Pancreas (tissue), 10 donors: ENCODE measurements around the gene CD27. TPM values are rescaled to one million over a fixed set of nuclear protein-coding genes. Genes with fewer than 3 reads are reported as not detected.
"Not testable (repeated sequence)": the region's sequence is repeated elsewhere in the genome, so short reads cannot be mapped to it uniquely, and the experiment has no call there.

ENCODE experiments used
- ATAC-seq, 4 donors: fragments of 200-7000 bp; cut with Tn5 transposase; one replicate each; pipeline versions ENCODE4 v1.8.0 to v1.9.1; 2020; ENCODE audit warnings: mild to moderate bottlenecking in 4 of 4, moderate library complexity in 4 of 4
- DNase-seq, 6 donors: peaks; one replicate each; pipeline ENCODE4 v3.0.0-alpha.2; 2020
- FAIRE-seq: peaks from 2 replicates; lab custom pipeline; 2012; peaks lifted over from hg19 to GRCh38; lab: Jason Lieb, UNC
- H3K27ac ChIP-seq, 4 donors: fragments of 200-600 bp; sonication (generic); 1 replicate in 3 of 4; 2 replicates in 1 of 4; pipeline versions ENCODE4 v1.5.0 to v1.8.0; 2020
- H3K27me3 ChIP-seq, 4 donors: fragments of 200-600 bp; one replicate each; pipeline ENCODE4 v1.8.0; 2021
- H3K36me3 ChIP-seq, 3 donors: fragments of 200-600 bp; sonication (generic) in 1 of 3; one replicate each; pipeline versions ENCODE4 v1.5.0 to v1.8.0; 2020 to 2021
- H3K4me1 ChIP-seq, 3 donors: fragments of 200-600 bp; one replicate each; pipeline ENCODE4 v1.8.0; 2021
- H3K4me3 ChIP-seq, 4 donors: fragments of 200-600 bp; sonication (generic) in 2 of 4; one replicate each; pipeline versions ENCODE4 v1.5.0 to v1.8.0; 2020 to 2021
- H3K9me3 ChIP-seq, 4 donors: fragments of 200-600 bp; one replicate each; pipeline ENCODE4 v1.8.0; 2021
- WGBS, 2 donors: extraction: QIAGEN DNeasy Blood & Tissue Kit; methylation state at CpG; one replicate each; pipeline ENCODE4 v1.1.7; 2013; 5-methylcytosine and 5-hydroxymethylcytosine counted together
- intact Hi-C, 3 donors: fragments of 100-400 bp; cut with DNase I; formaldehyde crosslinking; loops; one replicate each; pipeline versions ENCODE4 v1.11.1 to v1.14.2; 2022
- polyA plus RNA-seq, 2 donors: library from polyadenylated mRNA; stranded (reverse); fragments of 200-250 nt; gene quantifications; one replicate each; pipeline ENCODE4 v1.2.3, GENCODE V29; 2013
- total RNA-seq, 6 donors: library from RNA; stranded (reverse); fragmentation: NEBNext Ultra II Directional in 4 of 6; extraction: Animal tissue kit (Norgen Biotek cat#: 25700) in 4 of 6; gene quantifications; one replicate each; pipeline versions ENCODE4 v1.2.1 to v1.2.4, GENCODE V29; 2021 to 2023
- TF ChIP-seq, protein P1 (sequence below), 4 donors: fragments of 200-600 bp; sonication (generic) in 3 of 4; IDR thresholded peaks; one replicate each; pipeline versions ENCODE4 v1.5.0 to v1.8.0; 2021; ENCODE audit warnings: antibody characterized with exemption in 4 of 4
- donor health status: healthy with polysubstance abuse.
- donor health status: DM: no; HTN: no; CAD: no; lungs with moderate emphysema.
- donor health status: DM: no; HTN: no; CAD: no.
- donor health status: control.
- donor health status: control.
- donor health status: Bipolar disorder and iron deficiency.
- donor health status: DM: yes; HTN: yes; CAD: no.
- donor health status: DM: no; HTN: no; CAD: no.
- donor health status: DM: no; HTN: no; CAD: no.
- donor health status: DM: yes; HTN: yes; CAD: no.

The CD27 gene
- total and polyA plus RNA-seq, 8 donors: 0.14 to 0.81 (median 0.28) TPM; not detected in 2

DNA sequence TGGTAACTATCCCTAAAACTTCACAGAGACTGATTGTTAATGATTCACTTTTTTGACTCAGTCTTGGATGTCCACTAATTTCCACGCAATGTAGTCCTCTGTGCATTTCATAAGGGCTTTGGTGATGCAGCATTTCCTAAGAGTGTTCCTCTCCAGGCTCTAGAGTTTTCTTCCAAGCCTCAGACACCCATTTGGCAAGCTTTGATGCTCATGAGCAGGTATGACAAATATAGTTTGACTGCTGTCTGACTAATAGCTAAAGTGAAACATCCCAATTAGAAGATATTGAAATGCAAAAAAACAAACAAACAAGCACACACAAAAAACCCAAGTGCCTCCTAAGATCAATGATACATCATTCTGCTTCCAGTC, 27.2 kb downstream of the CD27 start:
- FAIRE-seq (no peak), ATAC-seq (no peak)
- 78 to 89% methylated on average over 1 of the region's 1 CpG for WGBS, 2 donors

DNA sequence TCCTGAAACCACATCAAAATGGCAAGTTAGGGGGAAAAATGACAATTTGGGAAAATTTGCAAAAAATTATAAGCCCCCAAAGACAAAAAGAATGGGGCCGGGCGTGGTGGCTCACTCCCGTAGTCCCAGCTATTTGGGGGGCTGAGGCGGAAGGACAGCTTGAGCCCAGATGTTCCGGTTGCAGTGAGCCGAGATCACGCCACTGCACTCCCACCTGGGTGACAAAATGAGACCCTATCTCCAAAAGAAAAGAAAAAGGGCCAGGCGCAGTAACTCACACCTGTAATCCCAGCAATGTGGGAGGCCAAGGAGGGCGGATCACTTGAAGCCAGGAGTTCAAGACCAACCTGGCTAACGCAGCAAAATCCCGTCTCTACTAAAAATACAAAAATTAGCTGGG, 27.7 kb downstream of the CD27 start:
- Histone ChIP-seq H3K4me1 (peaks cover 0 to 10% (median 0%) of the 10 kb centered on the region in 3 donors), H3K36me3 (no peaks in the 10 kb centered on the region), H3K27ac (no peak overlapping the region), H3K4me3 (no peak overlapping the region), H3K9me3 (no peaks in the 10 kb centered on the region), H3K27me3 (no peaks in the 10 kb centered on the region)
- DNase-seq (no peak), FAIRE-seq (no peak), ATAC-seq (no peak)
- intact Hi-C loops: no loop called here
- WGBS, 2 donors: 76 to 78% methylated on average over 11 of the region's 11 CpGs
- TF ChIP-seq, protein P1, sequence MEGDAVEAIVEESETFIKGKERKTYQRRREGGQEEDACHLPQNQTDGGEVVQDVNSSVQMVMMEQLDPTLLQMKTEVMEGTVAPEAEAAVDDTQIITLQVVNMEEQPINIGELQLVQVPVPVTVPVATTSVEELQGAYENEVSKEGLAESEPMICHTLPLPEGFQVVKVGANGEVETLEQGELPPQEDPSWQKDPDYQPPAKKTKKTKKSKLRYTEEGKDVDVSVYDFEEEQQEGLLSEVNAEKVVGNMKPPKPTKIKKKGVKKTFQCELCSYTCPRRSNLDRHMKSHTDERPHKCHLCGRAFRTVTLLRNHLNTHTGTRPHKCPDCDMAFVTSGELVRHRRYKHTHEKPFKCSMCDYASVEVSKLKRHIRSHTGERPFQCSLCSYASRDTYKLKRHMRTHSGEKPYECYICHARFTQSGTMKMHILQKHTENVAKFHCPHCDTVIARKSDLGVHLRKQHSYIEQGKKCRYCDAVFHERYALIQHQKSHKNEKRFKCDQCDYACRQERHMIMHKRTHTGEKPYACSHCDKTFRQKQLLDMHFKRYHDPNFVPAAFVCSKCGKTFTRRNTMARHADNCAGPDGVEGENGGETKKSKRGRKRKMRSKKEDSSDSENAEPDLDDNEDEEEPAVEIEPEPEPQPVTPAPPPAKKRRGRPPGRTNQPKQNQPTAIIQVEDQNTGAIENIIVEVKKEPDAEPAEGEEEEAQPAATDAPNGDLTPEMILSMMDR (IDR thresholded peaks at IDR 0.05): no peak

More for the DNA sequence above, 27.2 kb downstream of the CD27 start:
- no peaks in the 10 kb centered on the region for H3K27me3 ChIP-seq
- peaks cover 0 to 10% (median 0%) of the 10 kb centered on the region in 3 donors for H3K4me1 ChIP-seq
- DNase-seq: no peak
- no peaks in the 10 kb centered on the region for H3K36me3 ChIP-seq
- no peak overlapping the region for H3K4me3 ChIP-seq
- TF ChIP-seq, protein P1 (IDR thresholded peaks at IDR 0.05): no peak
- intact Hi-C loops: no loop called here
- H3K9me3 ChIP-seq: no peaks in the 10 kb centered on the region
- no peak overlapping the region for H3K27ac ChIP-seq

DNA sequence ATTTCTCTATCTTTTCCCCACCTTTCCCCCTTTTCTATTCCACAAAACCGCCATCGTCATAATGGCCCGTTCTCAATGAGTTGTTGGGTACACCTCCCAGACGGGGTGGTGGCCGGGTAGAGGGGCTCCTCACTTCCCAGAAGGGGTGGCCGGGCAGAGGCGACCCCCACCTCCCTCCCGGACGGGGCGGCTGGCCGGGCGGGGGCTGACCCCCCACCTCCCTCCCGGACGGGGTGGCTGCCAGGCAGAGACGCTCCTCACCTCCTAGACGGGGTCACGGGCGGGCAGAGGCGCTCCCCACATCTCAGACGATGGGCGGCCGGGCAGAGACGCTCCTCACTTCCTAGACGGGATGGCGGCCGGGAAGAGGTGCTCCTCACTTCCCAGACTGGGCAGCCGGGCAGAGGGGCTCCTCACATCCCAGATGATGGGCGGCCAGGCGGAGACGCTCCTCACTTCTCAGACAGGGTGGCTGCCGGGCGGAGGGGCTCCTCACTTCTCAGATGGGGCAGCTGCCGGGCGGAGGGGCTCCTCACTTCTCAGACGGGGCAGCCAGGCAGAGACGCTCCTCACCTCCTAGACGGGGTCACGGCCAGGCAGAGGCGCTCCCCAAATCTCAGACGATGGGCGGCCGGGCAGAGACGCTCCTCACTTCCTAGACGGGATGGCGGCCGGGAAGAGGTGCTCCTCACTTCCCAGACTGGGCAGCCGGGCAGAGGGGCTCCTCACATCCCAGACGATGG, 30.6 kb downstream of the CD27 start:
- H3K9me3 ChIP-seq, DNase-seq, ATAC-seq, H3K27me3 ChIP-seq, H3K4me1 ChIP-seq, H3K36me3 ChIP-seq, H3K4me3 ChIP-seq, H3K27ac ChIP-seq, FAIRE-seq, intact Hi-C loops: not testable (repeated sequence)
- 81 to 84% methylated on average over 35 to 47 of the region's 48 CpGs for WGBS, 2 donors

DNA sequence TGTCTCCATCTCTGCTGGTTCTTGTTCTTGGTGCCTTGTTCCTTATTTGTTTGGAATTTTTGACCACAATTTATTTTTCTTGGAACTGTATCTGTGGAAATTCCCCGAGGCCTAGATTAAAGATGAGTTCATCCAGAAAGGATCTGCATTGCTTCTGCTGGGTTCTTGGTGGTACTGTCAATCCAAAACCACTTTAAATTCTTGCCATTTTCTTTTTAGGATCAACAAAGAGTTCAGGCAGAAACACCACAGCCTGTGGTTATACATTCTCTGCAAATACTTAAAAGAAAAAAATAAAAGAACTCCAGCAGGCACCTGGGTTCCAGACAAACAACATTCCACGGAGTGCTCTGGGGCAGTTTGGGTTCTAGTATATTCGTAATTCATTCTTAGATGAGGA, 31.7 kb downstream of the CD27 start:
- ATAC-seq: no peak
- 63 to 75% methylated on average over 3 of the region's 3 CpGs for WGBS, 2 donors
- no peaks in the 10 kb centered on the region for H3K27me3 ChIP-seq
- no peak for DNase-seq
- TF ChIP-seq, protein P1 (IDR thresholded peaks at IDR 0.05): no peak
- no peaks in the 10 kb centered on the region for H3K36me3 ChIP-seq
- FAIRE-seq: no peak
- no peaks in the 10 kb centered on the region for H3K4me1 ChIP-seq
- no peak overlapping the region for H3K4me3 ChIP-seq
- H3K9me3 ChIP-seq: no peaks in the 10 kb centered on the region
- intact Hi-C loops: no loop called here
- H3K27ac ChIP-seq: no peak overlapping the region

DNA sequence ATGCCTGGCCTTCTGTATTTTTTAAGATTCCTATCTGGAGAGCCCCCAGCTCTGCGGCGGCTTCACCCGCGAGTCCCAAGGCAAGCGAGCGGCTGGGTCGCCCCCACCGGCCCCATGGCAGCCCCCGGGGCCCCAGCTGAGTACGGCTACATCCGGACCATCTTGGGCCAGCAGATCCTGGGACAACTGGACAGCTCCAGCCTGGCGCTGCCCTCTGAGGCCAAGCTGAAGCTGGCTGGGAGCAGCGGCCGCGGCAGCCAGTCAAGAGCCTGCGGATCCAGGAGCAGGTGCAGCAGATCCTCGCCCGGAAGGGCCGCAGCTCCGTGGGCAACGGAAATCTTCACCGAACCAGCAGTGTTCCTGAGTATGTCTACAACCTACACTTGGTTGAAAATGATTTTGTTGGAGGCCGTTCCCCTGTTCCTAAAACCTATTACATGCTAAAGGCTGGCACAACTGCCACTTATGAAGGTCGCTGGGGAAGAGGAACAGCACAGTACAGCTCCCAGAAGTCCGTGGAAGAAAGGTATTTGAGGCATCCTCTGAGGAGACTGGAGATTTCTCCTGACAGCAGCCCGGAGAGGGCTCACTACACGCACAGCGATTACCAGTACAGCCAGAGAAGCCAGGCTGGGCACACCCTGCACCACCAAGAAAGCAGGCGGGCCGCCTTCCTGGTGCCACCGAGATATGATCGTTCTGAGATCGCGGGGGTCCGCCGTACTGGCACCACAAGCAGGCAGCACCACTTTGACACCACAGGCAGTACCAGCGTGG, 33.0 kb downstream of the CD27 start:
- FAIRE-seq, intact Hi-C loops: not testable (repeated sequence)

More for the DNA sequence above, 33.0 kb downstream of the CD27 start:
- not testable (repeated sequence) for H3K36me3 ChIP-seq, H3K4me1 ChIP-seq, ATAC-seq, H3K27me3 ChIP-seq, H3K4me3 ChIP-seq, H3K9me3 ChIP-seq, DNase-seq, H3K27ac ChIP-seq
- WGBS, 2 donors: 84 to 91% methylated on average over 37 of the region's 37 CpGs
